ENCODE measurements around the gene PEDS1.
"Not testable (repeated sequence)": the region's sequence is repeated elsewhere in the genome, so short reads cannot be mapped to it uniquely, and the experiment has no call there.

The PEDS1 gene

DNA sequence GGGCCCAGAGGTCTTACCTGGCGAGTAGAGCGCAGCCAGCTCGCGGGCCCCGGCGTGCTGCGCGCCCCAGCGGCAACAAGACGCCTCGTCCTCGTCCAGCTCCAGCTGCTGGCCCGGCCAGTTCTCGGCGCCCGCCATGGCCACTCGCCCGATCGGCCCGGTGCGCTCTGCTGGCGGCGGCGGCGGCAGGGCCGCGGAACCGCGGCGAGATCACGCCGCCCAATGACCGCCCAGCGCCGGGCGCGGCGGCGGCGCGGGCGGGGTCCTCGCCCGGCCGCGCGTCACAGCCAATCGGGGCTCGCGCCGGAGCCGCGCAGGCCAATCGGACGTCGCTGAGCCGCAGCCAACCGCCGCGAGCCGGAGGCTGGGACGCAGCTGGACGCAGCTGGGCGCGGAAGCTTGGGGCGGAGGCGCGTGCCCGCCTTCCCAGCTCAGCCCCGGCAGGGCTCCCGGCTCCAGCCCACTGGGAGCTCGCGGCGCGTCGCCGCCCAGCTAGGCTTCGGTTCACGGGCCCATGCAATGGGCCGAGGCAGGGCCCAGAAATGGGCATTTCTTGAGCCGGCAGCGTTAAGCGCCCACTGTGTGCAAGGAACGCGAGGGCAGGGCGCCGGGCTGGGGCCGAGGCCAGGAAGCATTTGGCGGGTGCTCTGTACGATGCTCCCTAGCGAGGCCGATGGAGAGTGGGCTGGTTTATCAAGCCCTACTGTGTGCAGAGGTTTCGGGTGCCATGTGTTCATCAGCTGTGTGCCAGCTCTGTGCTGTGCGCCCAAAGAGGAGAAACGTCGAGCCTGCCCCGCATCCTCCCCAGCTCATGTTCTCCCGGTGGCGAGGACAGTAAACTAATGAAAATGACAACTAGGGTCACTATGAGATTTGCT is at the start of gene PEDS1:
PEDS1 (minus strand) TSS at position 224 of the 878 bp plus-strand sequence; CDS start at position 138, 86 bp downstream.
- peak; percentile 68 to 74 (median 71) for DNase-seq (ENCODE audit: low read depth in 3 of 3)

DNA sequence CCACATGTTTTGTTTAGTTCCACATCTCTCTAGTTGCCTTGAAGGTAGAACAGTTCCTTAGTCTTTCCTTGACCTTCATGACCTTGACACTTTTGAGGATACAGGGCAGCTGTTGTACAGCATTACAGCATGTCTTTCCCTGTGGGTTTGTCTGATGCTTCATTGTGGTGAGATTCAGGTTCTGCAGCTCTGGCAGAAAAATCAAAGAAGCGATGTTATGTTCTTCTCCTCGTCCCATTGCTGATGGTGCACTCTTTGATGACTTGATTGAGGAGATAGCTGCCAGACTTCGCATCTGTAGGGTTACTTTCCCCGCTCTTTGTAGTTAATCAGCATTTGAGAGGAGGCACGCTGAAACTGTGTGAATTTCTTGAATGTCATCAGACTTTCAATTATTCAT is 49.2 kb upstream of the PEDS1 start:
- DNase-seq (ENCODE audit: low read depth in 3 of 3), result no peak

- DNase-seq (ENCODE audit: low read depth in 3 of 3), result not testable (repeated sequence)
These were observed 48.2 kb upstream of the PEDS1 start for GRCh38 chr20:50201710-50202109.

- DNase-seq (ENCODE audit: low read depth in 3 of 3), result no peak
These were observed 47.1 kb upstream of the PEDS1 start for GRCh38 chr20:50200482-50201104.

DNA sequence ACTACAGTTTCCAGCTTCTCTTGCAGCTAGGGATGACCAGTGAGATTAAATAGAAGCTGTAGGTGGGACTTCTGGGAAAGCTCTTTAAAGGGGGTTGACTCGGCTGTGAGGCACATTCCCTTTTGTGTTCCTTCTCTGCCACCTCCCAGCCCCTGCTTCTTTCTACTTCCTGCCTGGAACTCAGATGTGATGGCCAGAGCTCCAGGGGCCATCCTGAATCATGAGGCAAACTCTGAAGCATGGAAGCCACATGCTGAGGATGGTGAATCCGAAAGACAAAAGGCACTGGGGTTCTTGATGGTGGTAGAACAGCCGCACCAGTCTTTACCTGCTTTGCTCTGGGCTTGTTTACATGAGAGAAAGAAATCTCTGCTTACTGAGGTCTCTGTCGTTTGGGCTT is 46.2 kb upstream of the PEDS1 start:
- no peak for DNase-seq (ENCODE audit: low read depth in 3 of 3)

DNA sequence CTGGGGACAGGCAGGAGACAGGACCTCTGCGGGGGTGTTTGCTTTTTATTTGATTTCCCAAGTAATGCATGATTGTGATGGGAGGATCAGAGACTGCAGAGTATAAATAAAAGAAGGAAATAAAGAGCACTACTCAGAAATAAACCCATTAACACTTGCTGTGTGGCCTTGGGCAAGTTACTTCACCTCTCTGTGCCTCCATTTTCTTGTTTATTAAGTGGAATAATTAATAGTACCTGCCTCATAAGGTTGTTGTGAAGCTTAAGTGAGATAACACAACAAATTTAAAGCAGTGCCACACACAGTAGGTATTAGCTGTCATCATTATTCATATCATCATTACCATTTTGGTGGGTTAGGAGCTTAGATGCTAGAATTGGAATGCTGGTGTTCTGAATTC is 45.2 kb upstream of the PEDS1 start:
- DNase-seq (ENCODE audit: low read depth in 3 of 3), result no peak

- DNase-seq (ENCODE audit: low read depth in 3 of 3), result no peak
These were observed 44.7 kb upstream of the PEDS1 start for GRCh38 chr20:50198180-50198666.

- no peak for DNase-seq (ENCODE audit: low read depth in 3 of 3)
These were observed 44.1 kb upstream of the PEDS1 start for GRCh38 chr20:50197463-50198179.

DNA sequence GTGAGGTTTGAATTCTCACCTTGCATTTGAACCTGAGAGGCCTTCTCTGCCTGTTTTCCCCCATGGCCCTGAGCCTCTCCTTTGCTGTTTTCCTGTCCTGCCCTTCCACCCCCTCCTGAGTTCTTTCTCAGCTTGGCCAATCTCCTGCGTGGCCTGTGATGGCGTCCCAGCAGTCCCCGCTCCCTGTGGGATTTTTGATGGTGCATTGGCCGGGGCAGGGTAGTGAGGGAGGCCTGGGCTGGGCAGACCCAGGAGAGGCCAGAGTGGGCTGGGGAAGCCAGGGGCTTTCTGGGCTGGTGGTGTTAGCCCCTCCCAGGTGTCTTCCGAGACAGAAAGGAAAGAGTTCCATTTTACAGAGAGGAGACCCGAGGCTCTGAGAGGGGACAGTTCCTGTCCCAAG is 43.4 kb upstream of the PEDS1 start:
- no peak for DNase-seq (ENCODE audit: low read depth in 3 of 3)

DNA sequence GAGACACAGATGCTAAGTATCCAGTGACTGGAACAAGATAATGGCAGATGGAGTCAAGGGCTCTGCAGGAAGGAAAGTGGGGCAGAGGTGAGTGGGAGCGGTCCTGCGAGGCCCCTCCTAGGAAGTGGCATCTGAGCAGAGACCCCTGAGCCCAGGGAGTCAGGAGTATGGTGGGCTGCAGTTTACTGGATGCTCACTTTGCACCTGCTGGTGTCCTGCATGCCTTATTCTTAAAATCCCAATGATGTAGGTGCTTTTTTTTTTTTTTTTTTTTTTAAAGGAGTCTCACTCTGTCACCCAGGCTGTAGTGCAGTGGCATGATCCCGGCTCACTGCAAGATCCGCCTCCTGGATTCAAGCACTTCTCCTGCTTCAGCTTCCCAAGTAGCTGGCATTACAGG is 42.7 kb upstream of the PEDS1 start:
- DNase-seq (ENCODE audit: low read depth in 3 of 3), result no peak

DNA sequence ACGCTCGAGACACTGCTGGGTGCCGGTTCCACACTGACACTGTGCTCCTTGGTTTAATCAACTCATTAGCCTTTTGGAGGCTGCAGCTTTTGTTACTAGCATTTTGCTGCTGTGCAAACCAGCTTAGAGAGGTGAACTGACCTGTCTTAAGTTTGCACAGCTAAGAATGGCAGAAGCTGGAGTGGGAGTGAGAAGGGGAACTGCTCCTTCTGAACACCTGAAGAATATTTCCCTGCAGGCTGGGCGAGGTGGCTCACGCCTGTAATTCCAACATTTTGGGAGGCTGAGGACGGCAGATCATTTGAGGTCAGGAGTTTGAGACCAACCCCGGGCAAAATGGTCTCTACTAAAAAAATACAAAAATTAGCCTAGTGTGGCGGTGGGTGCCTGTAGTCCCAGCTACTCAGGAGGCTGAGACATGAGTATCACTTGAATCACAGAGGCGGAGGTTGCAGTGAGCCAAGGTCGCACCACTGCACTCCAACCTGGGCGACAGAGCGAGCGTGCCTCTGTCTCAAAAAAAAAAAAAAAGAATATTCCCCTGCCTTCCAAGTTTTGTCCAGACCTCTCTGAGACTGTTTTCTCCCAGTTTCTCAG is 42.1 kb upstream of the PEDS1 start:
- no peak for DNase-seq (ENCODE audit: low read depth in 3 of 3)

- DNase-seq (ENCODE audit: low read depth in 3 of 3), result no peak
These were observed 41.5 kb upstream of the PEDS1 start for GRCh38 chr20:50194831-50195523.

DNA sequence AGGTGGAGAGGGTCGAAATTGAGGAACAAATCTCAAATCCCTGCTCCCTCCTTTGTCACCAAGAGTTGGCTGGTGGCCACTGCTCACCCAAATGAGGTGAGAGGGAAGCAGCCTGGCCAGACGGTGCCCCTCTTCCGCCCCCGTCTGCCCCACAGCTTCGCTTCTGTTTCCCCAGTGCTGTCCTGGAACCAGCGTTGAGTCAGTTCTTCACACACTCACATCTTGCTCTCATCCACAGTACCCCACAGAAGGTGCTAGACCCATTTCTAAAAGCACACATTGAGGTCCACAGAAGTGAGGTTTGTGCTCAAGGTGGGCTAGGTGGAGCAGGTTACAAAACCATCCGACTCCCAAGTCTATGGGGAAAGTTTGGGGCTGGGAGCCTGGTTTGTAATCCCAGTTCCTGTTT is 40.9 kb upstream of the PEDS1 start:
- no peak for DNase-seq (ENCODE audit: low read depth in 3 of 3)

DNA sequence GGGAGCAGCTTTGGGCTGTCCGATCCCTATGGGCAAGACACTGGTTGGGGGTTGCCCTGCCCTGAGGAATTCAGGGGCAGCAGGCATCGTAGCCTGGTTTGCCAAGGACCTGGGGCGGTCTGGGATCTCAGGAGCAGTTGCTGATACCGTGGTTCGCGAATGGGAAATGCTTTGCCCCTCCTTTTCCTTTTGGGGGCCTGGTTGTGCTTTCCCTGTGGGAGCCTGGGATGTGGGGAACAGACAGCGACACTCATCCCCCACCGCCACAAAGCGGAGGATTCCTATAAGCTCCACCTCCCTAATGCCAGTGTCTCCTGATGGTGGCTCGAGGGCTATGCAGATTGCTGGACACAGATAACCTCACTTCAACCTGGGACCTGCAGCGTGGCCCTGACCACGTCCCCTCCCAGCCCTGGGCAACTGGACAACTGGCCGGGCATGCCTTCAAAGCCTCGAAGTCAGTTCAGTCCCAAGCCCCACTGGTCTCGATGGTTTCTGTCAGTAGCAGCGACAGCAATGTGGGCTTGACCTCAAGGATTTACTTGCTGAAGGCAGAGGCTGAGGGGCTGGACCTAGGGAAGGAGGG is 40.4 kb upstream of the PEDS1 start:
- DNase-seq (ENCODE audit: low read depth in 3 of 3), result no peak

DNA sequence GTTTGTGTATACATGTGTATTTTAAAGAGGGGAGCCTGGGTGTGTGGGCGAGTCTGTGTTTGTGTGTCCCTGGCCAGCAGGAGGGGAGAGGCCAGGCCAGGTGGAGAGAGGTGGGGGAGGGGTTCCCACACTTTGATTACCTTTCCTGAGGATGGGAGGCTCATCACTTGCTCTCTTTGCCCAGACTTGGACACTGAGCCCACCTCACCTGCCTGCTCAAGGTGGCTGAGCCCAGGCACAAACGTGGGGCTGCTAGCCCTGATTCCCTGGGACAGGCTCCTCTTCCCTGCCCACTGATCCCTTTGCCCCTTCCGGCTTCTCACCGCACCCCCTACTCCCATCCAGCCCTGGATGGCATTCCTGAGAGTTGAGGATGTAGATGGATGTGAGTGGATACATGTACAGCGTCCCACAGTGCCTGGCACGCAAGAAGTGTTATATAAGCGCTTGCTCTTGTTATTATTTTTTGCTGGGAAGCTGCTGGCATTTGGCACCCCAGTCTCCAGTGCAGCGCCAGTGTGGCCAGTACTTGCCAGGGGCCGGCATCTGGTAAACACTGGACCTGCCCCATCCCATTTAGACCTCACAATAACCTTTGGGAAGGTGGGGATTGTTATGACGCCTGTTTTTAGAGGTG is 39.8 kb upstream of the PEDS1 start:
- DNase-seq (ENCODE audit: low read depth in 3 of 3), result no peak

DNA sequence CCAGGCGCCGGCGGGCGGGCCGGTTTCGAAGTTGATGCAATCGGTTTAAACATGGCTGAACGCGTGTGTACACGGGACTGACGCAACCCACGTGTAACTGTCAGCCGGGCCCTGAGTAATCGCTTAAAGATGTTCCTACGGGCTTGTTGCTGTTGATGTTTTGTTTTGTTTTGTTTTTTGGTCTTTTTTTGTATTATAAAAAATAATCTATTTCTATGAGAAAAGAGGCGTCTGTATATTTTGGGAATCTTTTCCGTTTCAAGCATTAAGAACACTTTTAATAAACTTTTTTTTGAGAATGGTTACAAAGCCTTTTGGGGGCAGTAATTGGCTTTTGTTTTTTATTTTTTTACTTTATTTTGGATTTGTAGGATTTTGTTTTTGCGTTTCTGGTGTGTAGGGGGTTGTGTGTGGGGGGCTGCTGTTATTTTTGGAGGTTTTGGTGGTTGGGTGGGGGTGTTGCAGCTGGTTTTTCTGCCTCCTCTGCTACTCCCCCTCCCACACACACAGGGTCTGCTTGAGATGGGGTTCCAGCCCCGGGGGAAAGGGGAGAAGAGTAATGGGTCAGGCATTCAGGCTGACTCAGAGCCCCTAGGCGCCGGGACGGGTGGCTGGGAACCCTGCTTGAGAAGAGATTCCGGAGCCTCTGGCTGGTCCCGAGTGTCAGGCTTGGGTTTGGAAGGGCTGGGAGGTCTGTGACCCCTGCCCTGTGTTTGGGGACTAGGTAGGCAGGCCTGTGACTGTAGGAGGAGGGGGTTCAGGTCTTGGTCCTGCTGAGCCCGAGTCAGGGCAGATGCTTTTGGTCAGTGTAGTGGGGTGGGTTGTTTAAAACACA is 39.1 kb upstream of the PEDS1 start:
- DNase-seq (ENCODE audit: low read depth in 3 of 3), result peak; percentile 63 to 81 (median 74)

GRCh38 chr20:50191544-50192363 is 38.2 kb upstream of the PEDS1 start:
- peak; percentile 27 to 55 (median 33) for DNase-seq (ENCODE audit: low read depth in 3 of 3)

DNA sequence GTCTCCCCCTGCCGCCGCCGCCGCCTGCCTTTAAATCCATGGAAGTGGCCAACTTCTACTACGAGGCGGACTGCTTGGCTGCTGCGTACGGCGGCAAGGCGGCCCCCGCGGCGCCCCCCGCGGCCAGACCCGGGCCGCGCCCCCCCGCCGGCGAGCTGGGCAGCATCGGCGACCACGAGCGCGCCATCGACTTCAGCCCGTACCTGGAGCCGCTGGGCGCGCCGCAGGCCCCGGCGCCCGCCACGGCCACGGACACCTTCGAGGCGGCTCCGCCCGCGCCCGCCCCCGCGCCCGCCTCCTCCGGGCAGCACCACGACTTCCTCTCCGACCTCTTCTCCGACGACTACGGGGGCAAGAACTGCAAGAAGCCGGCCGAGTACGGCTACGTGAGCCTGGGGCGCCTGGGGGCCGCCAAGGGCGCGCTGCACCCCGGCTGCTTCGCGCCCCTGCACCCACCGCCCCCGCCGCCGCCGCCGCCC is 37.6 kb upstream of the PEDS1 start:
- DNase-seq (ENCODE audit: low read depth in 3 of 3), result peak in 1 of 3 donors; percentile 51

Data from stimulated activated CD4-positive, alpha-beta T cell treated with anti-CD3 and anti-CD28 coated beads, TNF-alpha, amount 100 ng/mL, for 48 hours (primary cell).